ENCODE measurements around the gene PLEKHA5.

- TF ChIP-seq ZNF565 (CRISPR knock-in tag; conservative IDR thresholded peaks at IDR 0.05; ENCODE audit: low read depth) (no peak), OSR1 (CRISPR knock-in tag; IDR thresholded peaks at IDR 0.05) (no peak), CSRNP3 (CRISPR knock-in tag; IDR thresholded peaks at IDR 0.05) (no peak), RARB (CRISPR knock-in tag; IDR thresholded peaks at IDR 0.05) (no peak), ZFP3 (CRISPR knock-in tag; IDR thresholded peaks at IDR 0.05) (no peak), CREB5 (CRISPR knock-in tag; IDR thresholded peaks at IDR 0.05; ENCODE audit: low read depth) (no peak)
These were observed 26.6 kb downstream of the PLEKHA5 start for GRCh38 chr12:19155981-19156734.

Measured in SK-N-SH treated with all-trans-retinoic acid at 6 μM for 48 hours (cell line).